Skeletal muscle tissue (tissue), 4 donors: ENCODE results near the gene DIRAS3. TPM values are rescaled to one million over a fixed set of nuclear protein-coding genes. Genes with fewer than 3 reads are reported as not detected.

Experiments used
- H3K27ac ChIP-seq: one replicate; pipeline ENCODE4 v1.7.0; 2013; ENCODE audit warnings: mild to moderate bottlenecking, low read depth, low read length, inconsistent platforms
- H3K27me3 ChIP-seq, 3 donors: one replicate each; pipeline ENCODE4 v1.7.0; 2013; ENCODE audit warnings: low read length in 3 of 3; ENCODE audit not compliant: control insufficient read depth in 3 of 3, insufficient read depth in 3 of 3
- H3K36me3 ChIP-seq, 3 donors: one replicate each; pipeline ENCODE4 v1.7.0; 2013; ENCODE audit warnings: low read length in 3 of 3; ENCODE audit not compliant: control insufficient read depth in 3 of 3, insufficient read depth in 3 of 3
- H3K4me1 ChIP-seq, 3 donors: one replicate each; pipeline ENCODE4 v1.7.0; 2013; ENCODE audit warnings: low read length in 3 of 3, mild to moderate bottlenecking in 3 of 3; ENCODE audit not compliant: control insufficient read depth in 3 of 3, insufficient read depth in 3 of 3
- H3K4me3 ChIP-seq, 3 donors: one replicate each; pipeline ENCODE4 v1.7.0; 2013; ENCODE audit warnings: low read length in 3 of 3
- H3K9ac ChIP-seq, 3 donors: one replicate each; pipeline ENCODE4 v1.7.0; 2013; ENCODE audit warnings: low read length in 3 of 3, mild to moderate bottlenecking in 3 of 3, moderate library complexity in 2 of 3, low read depth in 1 of 3
- H3K9me3 ChIP-seq, 3 donors: one replicate each; pipeline ENCODE4 v1.7.0; 2013; ENCODE audit warnings: low read length in 3 of 3; ENCODE audit not compliant: control insufficient read depth in 3 of 3
- total RNA-seq: library from RNA; depleted of rRNA; stranded (reverse); fragments of >200 nt; gene quantifications from one replicate; pipeline ENCODE4 v1.2.3, GENCODE V29; 2014
- donor health status: Osteomylitis.

DIRAS3 gene
- total RNA-seq, 1 donor from 2014 or later = 1.6 TPM

DNA sequence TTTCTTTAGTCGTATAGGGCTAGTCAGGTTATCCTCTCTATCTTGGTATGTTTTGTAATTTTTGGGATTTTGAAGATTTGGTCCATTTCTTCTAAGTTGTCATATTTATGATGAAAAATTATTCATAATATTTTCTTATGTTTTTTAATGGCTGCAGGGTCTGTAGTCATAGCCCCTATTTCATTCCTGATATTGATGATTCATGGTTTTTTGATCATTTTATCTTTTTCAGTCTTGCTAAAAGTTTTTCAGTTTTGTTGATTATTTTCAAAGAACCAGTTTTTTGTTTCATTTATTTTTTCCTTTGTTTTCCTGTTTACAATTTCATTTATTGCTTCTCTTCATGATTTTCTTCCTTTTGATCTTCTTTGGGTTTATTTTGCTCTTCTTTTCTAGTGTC, 50.2 kb downstream of the DIRAS3 start:
- Histone ChIP-seq H3K27ac (no peak overlapping the region), H3K27me3 (no peaks in the 10 kb centered on the region), H3K9ac (no peak overlapping the region), H3K4me1 (no peaks in the 10 kb centered on the region), H3K9me3 (peaks cover 0 to 3% (median 0%) of the 10 kb centered on the region in 3 donors), H3K36me3 (no peaks in the 10 kb centered on the region), H3K4me3 (no peak overlapping the region)

DNA sequence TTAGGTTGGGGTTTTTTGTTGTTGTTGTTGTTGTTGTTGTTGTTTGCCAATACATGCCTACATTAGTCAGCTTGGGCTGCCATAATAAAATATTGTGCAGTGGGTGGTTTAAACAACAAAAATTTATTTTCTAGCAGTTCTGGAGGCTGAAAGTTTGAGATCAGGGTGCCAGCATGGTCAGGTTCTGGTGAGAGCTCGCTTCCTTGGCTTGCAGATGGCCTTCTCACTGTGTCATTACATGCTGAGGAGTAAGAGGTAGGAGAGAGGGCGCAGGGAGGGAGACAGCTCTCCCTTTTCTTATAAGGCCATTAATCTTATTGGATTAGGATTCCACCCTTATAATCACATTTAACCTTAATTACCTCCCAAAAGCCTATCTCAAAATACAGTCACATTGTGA, 52.7 kb downstream of the DIRAS3 start:
- H3K4me3 ChIP-seq = no peak overlapping the region
- no peaks in the 10 kb centered on the region for H3K27me3 ChIP-seq
- H3K9me3 ChIP-seq = peaks cover 0 to 3% (median 0%) of the 10 kb centered on the region in 3 donors
- no peak overlapping the region for H3K9ac ChIP-seq
- no peaks in the 10 kb centered on the region for H3K4me1 ChIP-seq
- no peak overlapping the region for H3K27ac ChIP-seq
- H3K36me3 ChIP-seq = no peaks in the 10 kb centered on the region

Other genes starting within 250 kb of the DIRAS3 start
- 33.9 TPM for gene GNG12, start 217.2 kb downstream of the DIRAS3 start, total RNA-seq
- gene WLS, start 181.9 kb upstream of the DIRAS3 start, total RNA-seq = 68.9 TPM